NCI-H2171 (cell line): ENCODE data around the gene MRPS27.

ENCODE experiments used
- DNase-seq: peaks from one replicate; lab custom pipeline; 2025; lab: John Stamatoyannopoulos, UW

MRPS27 gene

DNA sequence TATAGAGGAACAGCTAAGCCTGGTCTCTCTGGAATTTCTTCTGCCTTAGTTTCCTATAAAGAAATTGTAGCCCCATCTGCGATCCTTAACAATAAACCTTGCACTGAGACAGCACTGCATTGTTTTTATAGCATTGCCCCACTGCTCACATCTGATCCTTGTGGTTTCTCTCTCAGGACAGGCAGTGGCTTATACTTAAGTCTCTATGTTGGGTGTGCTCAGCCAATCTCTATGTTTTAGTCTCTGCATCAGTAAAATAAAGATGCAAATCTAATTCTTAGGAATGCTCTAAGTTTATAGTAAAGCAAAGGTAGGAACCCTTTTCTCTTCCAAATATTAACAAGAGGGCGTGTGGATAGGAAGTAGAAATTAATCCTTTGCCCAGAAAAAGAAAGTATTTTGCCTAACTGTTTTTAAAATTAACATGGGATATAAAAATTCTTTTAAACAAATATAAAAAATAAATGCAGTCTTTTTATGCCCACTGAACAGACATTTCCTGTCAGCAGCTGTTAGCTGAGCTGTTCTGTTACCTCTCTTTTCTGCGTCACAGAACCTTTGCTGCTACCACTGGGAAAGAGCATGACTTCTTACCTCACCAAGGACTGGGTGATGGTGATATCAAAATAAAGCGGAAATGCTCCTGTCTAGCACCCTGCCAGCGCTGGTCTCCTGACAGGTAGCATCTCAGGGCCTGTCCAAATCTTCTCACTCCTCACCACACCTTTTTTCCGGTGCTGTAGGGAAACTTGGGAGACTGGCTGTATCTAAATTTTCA is 29.5 kb downstream of the MRPS27 start:
- no peak for DNase-seq

DNA sequence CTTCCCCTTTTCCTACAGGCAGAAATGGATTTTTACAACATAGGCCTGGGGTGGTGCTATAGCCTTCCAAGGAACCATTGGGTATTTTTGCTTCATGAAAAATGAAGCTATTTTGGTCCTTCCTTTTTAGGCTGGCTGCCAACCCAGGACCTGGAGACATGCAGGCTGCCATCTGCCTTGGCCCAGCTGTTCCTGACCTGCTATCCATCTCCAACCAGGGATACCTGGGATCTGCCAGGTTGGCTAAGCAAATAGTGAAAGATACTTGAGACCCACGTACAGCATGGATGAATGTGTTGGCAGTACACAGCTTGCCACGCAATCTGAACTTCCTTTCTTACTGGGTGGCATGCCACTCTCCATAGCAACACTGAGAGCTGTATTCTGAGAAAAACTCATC is 31.1 kb downstream of the MRPS27 start:
- DNase-seq = peak; percentile 90

DNA sequence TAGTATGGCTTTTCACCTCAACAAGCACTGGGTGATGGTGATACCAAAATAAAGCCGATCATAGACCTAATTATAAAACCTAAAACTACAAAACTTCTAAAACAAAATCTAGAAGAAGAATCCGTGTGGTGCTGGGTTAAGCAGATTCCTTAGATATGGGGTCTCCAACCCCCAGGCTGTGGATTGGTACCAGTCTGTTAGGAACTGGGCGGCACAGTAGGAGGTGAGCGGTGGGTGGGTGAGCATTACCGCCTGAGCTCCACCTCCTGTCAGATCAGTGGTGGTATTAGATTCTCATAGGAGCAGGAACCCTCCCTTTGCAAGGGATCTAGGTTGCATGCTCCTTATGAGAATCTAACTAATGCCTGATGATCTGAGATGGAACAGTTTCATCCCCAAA is 33.2 kb downstream of the MRPS27 start:
- no peak for DNase-seq

DNA sequence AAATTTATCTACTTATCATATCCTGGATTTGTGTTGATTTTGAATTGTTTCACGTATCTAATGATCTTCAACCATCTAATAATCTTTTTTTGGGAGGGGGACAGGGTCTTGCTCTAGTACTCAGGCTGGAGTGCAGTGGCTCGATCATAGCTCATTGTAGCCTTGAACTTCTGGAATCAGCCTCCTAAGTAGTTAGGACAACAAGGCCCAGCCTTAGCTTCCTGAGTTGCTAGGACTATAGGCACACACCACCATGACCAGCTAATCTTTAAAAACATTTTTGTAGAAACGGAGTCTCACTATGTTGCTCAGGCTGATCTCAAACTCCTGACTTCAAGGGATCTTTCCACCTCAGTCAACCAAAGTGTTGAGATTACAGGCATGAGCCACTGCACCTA is 34.6 kb downstream of the MRPS27 start:
- no peak for DNase-seq

DNA sequence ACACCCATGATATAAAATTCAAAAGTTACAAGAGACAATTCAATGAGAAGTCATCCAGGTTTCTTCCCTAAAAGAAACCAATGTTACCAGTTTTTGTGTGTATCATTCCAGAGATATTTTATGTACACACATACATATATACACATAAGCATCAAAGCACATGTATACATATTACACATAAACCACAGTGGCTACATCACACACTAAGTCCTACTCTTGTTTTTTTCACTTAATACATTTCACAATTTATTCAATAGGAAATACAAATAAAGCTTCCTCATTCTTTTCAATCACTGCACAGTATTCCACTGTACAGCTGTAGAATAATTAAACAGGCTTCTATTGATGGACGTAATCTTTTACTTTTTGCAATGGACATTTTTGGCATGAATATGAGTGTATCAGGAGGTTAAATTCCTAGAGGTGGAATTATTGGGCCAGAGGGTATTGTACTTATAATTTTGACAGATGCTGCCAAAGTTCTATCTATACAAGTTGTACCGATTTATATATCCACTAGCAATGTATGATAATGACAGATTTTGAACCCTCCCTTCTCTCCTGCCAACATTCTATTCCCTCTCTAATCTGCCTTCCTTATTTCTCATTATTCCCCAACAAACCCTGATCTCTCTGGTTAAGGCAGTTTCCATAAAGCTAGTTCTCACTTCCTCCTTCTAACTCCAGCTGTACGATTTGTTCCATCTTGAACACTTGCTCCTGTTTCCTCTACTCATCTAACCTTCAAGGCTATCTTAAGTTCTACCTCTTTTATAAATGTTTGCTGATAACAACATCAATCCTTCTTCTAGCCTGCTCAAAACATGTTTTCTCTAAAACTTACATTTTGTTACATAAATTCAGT is 35.2 kb downstream of the MRPS27 start:
- no peak for DNase-seq

DNA sequence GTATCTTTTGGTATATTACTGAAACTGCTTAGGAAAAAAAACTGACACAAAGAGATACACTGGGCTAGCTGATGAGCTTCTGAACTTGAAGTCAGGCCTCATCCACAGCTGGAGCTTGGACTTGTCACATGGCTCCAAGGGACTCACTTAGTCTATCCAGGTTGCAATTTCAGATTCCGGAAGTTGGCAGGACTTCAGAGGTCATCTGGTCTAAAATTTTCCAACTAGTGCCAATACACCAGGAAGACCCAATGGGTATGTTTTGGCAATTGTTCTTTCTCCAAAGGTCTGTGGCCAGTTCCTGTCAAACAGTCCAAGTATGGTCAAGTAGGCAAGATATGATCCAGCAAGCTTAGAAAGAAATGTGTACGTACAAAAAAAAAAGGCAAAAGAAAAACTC is 36.7 kb downstream of the MRPS27 start:
- DNase-seq = no peak

DNA sequence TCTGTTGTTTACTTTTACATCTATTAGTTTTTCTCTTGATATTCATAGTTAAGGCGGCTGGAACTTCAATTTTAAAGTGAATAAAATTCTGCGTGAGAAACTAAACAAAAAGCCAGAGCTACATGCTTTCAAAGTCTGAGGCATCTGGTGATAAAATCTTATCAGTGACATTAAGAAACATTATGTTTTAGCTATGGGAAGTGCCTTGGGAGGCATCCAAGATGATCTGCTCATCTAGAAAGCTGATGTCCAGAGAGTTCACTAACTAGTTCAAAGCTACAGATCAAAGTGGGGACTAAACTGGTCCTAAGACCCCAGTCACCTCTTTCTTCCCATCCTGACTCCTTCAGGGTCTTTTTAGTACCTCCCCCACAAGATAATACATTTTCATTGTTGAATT is 37.2 kb downstream of the MRPS27 start:
- no peak for DNase-seq

DNA sequence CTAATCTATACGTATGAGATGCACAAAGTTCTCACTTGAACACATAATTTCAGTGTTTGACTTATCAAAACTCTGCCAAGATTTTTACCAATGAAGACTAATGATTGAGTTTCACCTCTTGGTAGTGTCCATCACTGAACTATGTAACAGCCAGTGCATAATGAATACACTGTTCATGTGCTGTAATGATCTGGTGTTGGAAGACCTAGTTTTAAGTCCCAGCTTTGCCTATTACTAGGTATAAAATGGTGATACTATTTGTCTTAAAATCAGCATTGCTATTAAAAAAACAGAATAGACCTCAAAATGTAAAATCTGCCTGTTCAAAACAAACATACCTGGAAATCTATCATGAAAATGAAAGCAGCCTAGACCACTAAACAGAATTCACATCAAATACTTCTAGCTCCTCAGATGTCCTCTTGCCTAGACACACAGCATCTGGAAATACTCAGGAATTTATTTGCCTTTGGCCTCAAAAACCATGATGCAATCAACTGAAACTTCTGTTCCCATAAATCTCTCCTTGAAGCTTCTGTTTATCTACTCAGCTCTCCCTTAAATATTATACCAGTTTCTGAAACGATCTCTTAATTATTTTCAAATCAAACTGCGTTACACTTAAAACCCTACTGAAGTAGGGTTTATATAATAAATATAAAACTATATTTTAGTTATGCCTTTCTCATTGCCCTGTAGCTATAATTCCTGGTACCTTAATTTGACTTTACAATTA is 38.1 kb downstream of the MRPS27 start:
- no peak for DNase-seq

DNA sequence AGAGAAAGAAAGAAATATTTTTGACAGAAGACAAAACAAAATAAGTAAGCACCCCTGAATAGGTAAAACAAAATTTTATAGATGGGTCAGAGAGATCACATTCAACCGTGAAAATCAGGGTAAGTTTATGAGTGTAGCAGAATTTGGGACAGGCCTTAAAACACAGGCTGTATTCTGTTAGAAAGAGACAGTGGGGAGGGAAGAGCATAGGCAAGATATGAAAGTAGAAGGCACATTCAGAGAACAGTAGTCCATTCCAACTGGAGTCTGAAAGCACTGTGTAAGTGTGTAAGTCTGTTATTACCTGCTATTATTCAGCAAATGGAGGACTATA is 38.6 kb downstream of the MRPS27 start:
- DNase-seq = no peak

DNA sequence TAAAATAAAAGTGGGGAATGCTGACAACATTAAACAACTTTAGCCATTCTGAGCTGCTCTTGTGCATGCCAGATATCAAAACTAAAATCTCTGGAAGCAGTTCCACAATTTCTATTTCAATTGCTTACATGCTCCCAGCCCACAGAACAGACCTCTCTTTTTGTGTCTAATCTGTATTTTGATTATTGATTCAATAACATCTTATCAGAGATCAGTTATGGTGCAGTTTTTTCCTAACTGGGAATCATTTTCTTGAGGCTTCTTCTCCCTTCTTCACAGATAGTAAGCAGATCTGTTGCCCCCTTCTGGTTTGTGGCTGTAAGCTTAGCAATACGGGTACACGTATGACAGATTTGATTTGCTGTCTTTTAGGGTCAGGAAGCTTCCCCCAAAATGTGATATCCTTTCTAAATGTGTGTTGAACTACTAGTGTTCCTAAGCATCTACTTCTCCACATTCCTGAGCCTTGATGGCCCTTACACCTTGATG is 39.4 kb downstream of the MRPS27 start:
- DNase-seq = no peak

DNA sequence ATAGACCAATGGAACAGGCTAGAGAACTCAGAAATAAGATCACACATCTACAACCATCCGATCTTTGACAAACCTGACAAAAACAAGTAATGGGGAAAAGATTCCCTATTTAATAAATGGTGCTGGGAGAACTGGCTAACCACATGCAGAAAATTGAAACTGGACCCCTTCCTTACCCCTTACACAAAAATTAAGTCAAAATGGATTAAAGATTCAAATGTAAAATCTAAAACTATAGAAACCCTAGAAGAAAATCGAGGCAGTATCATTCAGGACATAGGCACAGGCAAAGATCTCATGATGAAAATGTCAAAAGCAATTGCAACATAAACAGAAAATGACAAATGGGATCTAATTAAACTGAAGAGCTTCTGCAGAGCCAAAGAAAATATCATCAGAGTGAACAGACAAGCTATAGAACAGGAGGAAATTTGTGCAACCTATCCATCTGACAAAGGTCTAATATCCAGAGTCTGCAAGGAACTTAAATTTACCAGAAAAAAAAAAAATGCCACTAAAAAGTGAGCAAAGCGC is 43.8 kb downstream of the MRPS27 start:
- DNase-seq = no peak

DNA sequence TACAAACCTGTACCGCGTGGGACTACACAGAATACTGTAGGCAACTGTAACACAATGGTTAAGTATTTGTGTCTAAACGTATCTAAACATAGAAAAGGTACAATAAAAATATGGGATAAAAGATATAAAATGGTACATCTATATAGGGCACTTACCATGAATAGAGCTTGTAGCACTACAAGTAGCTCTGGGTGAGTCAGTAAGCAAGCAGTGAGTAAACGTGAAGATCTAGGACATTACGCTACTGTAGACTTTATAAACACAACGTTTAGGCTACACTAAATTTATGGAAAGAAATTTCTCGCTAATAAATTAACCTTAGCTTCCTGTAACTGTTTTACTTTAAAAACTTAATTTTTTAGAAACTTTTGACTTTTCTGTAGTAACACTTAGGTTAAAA is 46.5 kb downstream of the MRPS27 start:
- no peak for DNase-seq

DNA sequence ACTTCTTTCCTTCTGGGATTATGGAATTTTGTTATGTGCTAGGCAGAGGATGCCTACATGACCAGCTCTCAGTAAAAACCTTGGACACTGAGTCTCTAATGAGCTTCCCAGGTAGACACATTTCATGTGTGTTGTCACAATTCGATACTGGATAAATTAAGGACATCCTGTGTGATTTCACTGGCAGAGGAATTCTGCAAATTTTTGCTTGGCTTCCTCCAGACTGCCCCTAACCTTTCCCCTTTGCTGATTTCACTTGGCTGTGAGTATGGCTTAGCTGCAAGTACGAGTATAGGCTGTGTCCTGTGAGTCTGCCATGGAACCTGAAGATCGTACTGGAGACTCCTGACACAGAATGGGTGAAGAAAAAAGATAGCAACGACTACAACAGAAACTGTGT is 47.6 kb downstream of the MRPS27 start:
- DNase-seq = no peak

DNA sequence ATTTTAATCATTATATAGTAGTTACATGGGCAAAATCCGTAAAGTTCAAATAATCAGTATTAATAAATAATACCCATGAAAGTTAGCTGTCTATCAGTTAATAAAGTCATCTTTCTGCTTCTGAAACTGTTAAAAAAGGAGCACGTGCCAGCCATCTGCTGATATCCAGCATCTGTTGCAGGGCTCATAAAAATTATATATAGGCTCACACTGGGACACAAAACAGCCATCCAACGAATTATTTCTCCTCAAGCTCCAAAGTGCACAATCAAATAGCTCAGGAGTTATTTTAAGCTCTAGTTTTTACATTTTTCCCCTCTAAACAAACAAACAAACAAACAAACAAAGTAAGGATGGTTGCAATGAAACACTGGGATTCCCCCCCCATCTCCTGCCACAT is 48.3 kb downstream of the MRPS27 start:
- DNase-seq = no peak

DNA sequence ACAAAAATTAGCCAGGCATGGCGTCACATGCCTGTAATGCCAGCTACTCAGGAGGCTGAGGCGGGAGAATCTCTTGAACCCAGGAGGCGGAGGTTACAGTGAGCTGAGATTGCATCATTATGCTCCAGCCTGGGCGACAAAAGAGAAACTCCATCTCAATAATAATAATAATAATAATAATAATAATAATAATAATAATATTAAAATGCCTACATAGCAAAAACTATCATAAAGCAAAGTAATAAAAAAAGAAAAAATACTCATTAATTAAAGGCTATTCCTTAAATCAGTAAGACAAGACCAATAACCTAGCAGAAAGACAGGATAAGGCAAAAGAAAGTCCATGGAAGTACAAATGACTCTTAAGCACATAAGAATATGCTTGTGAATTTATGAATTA is 50.0 kb downstream of the MRPS27 start:
- DNase-seq = no peak

DNA sequence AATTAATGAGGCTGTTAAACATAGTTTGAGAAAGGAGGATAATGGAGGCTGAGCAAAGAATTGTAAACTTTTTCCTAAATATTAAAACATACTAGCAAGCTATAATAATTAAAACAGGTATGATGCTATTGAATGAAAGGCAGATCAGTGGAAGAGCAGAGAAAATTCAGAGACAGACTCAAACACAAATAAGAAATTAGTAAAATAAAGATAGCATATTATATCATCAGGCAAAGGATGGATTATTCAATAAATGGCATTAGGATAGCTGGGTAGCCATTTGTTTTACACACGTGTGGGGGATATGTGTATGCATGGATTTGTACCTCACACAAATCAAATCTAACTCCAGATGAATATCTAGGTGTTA is 50.6 kb downstream of the MRPS27 start:
- DNase-seq = no peak

DNA sequence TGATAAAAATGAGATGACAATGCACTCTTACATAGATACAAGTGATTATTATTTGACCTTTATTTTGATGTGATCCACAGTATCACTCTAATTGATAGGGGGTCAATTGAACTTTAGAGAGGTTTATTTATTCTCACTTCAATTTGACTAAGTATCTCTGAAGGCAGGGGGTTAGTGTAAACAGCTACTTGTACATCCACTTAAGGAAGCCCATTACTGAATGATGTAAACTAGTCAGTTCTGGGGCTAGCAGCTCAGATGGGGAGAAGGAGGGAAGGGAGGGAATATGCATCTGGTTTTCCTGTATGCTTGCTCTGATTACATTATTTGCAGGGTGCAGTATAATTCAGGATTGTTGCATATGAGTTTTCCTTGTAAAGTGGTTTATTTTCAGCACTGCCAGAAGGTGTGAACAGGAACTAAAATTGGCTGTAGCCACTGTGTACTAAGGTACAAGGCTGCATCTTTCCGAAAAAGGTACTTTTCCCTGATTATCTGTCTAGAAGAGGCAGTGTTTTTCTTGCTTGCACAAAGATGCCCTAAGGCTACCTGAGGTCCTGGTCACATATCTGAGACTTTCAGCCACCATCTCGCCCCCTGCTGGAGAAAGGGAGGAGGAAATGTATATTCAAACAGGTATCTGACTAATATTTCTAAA is 51.2 kb downstream of the MRPS27 start:
- DNase-seq = no peak

DNA sequence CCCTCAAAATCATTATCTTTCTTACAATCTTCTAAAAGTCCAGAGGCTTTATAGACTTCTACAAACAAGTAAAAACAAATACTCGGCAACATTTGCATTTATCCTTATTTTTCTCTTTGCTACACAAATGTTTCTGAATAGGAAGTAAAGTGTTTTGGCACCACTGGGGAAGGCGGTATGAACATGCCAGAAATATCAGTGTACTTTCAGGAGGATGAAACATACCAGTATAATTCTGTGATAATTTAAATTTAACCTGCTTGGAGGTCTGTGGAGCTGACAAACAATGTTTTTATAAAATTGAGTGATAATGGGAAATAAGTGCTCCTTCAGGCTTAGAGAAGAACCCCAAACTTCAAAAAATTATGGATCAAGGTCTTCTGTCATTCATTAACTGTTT is 51.8 kb downstream of the MRPS27 start:
- DNase-seq = no peak

DNA sequence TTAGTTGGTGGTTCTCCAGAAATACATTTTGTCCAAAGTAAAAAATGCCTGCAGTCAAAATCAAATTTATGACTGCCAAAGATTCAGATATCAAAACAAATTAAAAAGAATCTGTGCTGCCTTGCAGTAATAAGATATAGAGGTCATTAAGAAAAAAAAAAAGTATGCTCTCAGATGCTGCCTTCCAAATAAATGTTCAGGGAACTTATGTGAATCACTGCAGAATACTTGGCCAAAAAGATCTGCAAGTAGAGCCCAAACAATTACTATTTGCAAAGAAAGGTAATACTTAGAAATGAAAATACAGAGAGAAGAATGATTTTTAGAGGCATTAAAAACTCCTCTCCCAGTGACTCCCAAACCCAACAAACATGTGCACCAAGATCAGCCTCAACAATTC is 52.4 kb downstream of the MRPS27 start:
- DNase-seq = no peak

DNA sequence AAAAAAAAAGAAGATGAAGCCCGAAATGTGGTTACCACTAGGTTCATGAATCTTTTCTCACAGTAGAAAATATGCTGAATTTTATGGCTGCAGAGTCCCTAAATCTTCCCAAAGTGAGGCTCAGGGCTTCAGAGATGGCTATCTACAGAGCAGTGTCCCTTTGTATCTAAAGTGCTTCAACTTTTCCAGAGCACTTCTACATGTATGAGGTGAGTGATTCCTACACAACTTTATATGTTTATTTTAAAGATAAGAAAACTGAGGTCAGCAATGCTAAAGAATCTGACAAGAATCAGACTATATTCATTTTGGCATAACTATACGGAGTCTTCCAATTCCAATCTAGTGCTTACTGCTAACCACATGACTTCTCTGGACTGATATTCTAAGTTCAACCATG is 53.2 kb downstream of the MRPS27 start:
- DNase-seq = no peak

DNA sequence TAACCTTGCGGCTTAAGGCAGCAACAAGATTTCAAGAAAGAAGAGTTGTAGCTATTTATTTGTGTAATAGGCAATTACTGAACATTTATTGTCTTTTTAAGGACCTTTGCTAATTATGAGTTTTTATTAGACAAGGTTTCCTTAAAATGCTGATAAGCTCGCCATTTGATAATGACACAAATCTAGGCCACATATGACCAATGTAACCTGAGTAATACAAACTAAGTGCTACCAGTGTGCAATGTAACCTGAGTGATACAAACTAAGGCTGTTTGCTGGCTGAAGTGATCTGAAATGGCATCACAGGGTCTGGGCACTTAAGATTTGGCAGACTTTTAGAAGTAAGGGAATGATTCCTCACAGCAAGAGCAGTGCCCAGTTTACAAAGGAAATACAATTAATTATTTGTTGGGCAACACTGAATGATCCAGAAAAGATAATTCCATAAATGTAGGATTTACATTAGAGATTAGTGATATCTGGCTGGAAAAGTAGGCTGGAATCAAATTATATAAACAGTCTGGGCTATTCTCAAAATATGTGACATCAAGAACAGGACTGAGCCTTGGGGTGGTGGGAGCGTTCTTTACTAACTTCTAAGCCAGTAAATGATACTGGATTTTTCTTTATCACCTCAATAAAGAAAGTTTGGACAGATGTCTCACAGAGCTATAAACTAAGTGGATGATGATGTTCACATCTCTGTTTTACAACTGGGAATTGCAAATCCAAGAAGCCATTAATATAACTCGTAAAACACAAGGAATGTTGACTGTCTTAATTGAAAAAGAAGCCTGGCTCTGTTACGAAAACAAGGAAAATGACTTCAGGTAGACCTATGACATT is 54.8 kb downstream of the MRPS27 start:
- DNase-seq = no peak
